ENCODE results near the gene STIL. TPM values are rescaled to one million over a fixed set of nuclear protein-coding genes. Genes with fewer than 3 reads are reported as not detected.

Gene STIL
- total and polyA plus RNA-seq, 2 of the 13 experiments (the other 11 are each of a cell fraction or from before 2014, with no cell fraction given), result 13.7 to 18.6 TPM

DNA sequence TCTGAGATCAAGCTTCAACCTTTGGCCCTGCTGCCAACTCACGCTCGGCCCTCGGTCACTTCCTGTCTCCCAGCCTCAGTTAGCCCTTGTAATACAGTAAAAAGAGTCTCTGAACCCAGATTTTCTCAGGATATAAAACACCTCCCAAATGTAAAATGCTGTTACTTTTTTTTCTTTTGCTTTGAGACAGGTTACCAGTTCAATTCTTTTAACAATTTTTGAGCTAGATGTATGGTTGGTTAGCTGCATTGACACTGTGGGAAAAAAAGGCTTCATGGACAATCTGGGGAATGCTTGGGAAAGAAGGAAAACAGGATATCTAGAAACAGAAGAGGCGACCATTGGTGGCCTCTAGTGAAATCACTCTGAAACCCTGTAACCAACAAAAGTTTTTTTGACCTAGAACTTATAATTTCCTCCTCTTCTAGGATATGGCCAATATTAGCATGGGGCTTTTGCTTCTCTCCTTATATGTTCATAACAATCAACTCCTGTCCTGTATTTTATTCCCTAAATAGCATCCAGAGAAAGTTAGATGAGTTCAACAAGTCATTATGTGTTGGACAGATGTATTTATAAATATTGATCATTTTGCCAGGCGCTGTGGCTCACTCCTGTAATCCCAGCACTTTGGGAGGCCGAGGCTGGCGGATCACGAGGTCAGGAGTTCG lies 21.0 kb upstream of the STIL start (continued):
- TF ChIP-seq, protein P1, sequence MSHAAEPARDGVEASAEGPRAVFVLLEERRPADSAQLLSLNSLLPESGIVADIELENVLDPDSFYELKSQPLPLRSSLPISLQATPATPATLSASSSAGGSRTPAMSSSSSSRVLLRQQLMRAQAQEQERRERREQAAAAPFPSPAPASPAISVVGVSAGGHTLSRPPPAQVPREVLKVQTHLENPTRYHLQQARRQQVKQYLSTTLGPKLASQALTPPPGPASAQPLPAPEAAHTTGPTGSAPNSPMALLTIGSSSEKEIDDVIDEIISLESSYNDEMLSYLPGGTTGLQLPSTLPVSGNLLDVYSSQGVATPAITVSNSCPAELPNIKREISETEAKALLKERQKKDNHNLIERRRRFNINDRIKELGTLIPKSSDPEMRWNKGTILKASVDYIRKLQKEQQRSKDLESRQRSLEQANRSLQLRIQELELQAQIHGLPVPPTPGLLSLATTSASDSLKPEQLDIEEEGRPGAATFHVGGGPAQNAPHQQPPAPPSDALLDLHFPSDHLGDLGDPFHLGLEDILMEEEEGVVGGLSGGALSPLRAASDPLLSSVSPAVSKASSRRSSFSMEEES (CRISPR knock-in tag; IDR thresholded peaks at IDR 0.05), result 0 out of 2 replicates have a peak, but pooled peaks have one; percentile 1
- TF ChIP-seq ELF3 (CRISPR knock-in tag; IDR thresholded peaks at IDR 0.05), result 0 out of 2 replicates have a peak, but pooled peaks have one; percentile 26
- TF ChIP-seq POLR2AphosphoS5 (IDR thresholded peaks at IDR 0.05; ENCODE audit: low read depth, low read length), result peak; percentile 13; the same call in 1 of the 2 replicates
- TF ChIP-seq, protein P2, sequence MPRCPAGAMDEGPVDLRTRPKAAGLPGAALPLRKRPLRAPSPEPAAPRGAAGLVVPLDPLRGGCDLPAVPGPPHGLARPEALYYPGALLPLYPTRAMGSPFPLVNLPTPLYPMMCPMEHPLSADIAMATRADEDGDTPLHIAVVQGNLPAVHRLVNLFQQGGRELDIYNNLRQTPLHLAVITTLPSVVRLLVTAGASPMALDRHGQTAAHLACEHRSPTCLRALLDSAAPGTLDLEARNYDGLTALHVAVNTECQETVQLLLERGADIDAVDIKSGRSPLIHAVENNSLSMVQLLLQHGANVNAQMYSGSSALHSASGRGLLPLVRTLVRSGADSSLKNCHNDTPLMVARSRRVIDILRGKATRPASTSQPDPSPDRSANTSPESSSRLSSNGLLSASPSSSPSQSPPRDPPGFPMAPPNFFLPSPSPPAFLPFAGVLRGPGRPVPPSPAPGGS (CRISPR knock-in tag; IDR thresholded peaks at IDR 0.05), result no peak
- TF ChIP-seq, protein P3, sequence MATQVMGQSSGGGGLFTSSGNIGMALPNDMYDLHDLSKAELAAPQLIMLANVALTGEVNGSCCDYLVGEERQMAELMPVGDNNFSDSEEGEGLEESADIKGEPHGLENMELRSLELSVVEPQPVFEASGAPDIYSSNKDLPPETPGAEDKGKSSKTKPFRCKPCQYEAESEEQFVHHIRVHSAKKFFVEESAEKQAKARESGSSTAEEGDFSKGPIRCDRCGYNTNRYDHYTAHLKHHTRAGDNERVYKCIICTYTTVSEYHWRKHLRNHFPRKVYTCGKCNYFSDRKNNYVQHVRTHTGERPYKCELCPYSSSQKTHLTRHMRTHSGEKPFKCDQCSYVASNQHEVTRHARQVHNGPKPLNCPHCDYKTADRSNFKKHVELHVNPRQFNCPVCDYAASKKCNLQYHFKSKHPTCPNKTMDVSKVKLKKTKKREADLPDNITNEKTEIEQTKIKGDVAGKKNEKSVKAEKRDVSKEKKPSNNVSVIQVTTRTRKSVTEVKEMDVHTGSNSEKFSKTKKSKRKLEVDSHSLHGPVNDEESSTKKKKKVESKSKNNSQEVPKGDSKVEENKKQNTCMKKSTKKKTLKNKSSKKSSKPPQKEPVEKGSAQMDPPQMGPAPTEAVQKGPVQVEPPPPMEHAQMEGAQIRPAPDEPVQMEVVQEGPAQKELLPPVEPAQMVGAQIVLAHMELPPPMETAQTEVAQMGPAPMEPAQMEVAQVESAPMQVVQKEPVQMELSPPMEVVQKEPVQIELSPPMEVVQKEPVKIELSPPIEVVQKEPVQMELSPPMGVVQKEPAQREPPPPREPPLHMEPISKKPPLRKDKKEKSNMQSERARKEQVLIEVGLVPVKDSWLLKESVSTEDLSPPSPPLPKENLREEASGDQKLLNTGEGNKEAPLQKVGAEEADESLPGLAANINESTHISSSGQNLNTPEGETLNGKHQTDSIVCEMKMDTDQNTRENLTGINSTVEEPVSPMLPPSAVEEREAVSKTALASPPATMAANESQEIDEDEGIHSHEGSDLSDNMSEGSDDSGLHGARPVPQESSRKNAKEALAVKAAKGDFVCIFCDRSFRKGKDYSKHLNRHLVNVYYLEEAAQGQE (IDR thresholded peaks at IDR 0.05; ENCODE audit: borderline replicate concordance in 1 of 2, low read depth in 1 of 2, low read length in 2 of 2), result peak in 1 of 2 experiments; percentile 51; a peak in 1 of 4 replicates
- TF ChIP-seq SALL1 (CRISPR knock-in tag; IDR thresholded peaks at IDR 0.05), result peak; percentile 38; the same call in 1 of the 2 replicates
- peak; percentile 80; the same call in 1 of the 2 replicates for TF ChIP-seq ETV5 (CRISPR knock-in tag; IDR thresholded peaks at IDR 0.05; ENCODE audit: borderline replicate concordance)
- 0 out of 2 replicates have a peak, but pooled peaks have one; percentile 54 for TF ChIP-seq KLF6 (CRISPR knock-in tag; IDR thresholded peaks at IDR 0.05)
- no peak for TF ChIP-seq MED13 (CRISPR knock-in tag; IDR thresholded peaks at IDR 0.05)
- TF ChIP-seq ZNF703 (CRISPR knock-in tag; IDR thresholded peaks at IDR 0.05; ENCODE audit: borderline replicate concordance), result no peak
- no peak for TF ChIP-seq FOXC1 (CRISPR knock-in tag; IDR thresholded peaks at IDR 0.05; ENCODE audit: borderline replicate concordance)
- TF ChIP-seq KLF15 (CRISPR knock-in tag; IDR thresholded peaks at IDR 0.05; ENCODE audit: borderline replicate concordance), result no peak
- TF ChIP-seq ZNF775 (CRISPR knock-in tag; IDR thresholded peaks at IDR 0.05; ENCODE audit: borderline replicate concordance), result no peak

Data from HepG2 (cell line).